Activated naive CD4-positive, alpha-beta T cell (primary cell): Measurements from ENCODE around the gene AGRP.

Experiments used
- DNase-seq, 4 experiments: peaks; one replicate each; lab custom pipeline; 2025; lab: John Stamatoyannopoulos, UW

Gene AGRP

GRCh38 chr16:67463059-67463458 is 20.3 kb downstream of the AGRP start:
- no peak for DNase-seq

- DNase-seq = no peak
Observed at GRCh38 chr16:67462279-67462655, 21.1 kb downstream of the AGRP start.

GRCh38 chr16:67461600-67462278 is 21.6 kb downstream of the AGRP start:
- DNase-seq = no peak

- no peak for DNase-seq
Observed at GRCh38 chr16:67460961-67461360, 22.4 kb downstream of the AGRP start.

- DNase-seq = no peak
Observed at GRCh38 chr16:67460168-67460567, 23.2 kb downstream of the AGRP start.

- no peak for DNase-seq
Observed at GRCh38 chr16:67459861-67460150, 23.5 kb downstream of the AGRP start.

- no peak for DNase-seq
Observed at GRCh38 chr16:67459066-67459860, 24.1 kb downstream of the AGRP start.

- DNase-seq = no peak
Observed at GRCh38 chr16:67458121-67458641, 25.2 kb downstream of the AGRP start.

GRCh38 chr16:67457611-67458010 is 25.7 kb downstream of the AGRP start:
- no peak for DNase-seq

- no peak for DNase-seq
Observed at GRCh38 chr16:67456391-67457081, 26.8 kb downstream of the AGRP start.

GRCh38 chr16:67454852-67455251 is 28.5 kb downstream of the AGRP start:
- DNase-seq = no peak

- no peak for DNase-seq
Observed at GRCh38 chr16:67454104-67454503, 29.2 kb downstream of the AGRP start.

- no peak for DNase-seq
Observed at GRCh38 chr16:67451704-67452435, 31.5 kb downstream of the AGRP start.

GRCh38 chr16:67451061-67451703 is 32.2 kb downstream of the AGRP start:
- no peak for DNase-seq

GRCh38 chr16:67449739-67450138 is 33.6 kb downstream of the AGRP start:
- no peak for DNase-seq

GRCh38 chr16:67449336-67449735 is 34.0 kb downstream of the AGRP start:
- no peak for DNase-seq

- no peak for DNase-seq
Observed at GRCh38 chr16:67448580-67448979, 34.8 kb downstream of the AGRP start.

- DNase-seq = peak in 3 of 4 experiments; percentile 16 to 28 (median 25)
Observed at GRCh38 chr16:67447508-67448076, 35.8 kb downstream of the AGRP start.

GRCh38 chr16:67446968-67447507 is 36.3 kb downstream of the AGRP start:
- DNase-seq = no peak

- no peak for DNase-seq
Observed at GRCh38 chr16:67445913-67446907, 37.1 kb downstream of the AGRP start.
